GM18951 (cell line): Measurements from ENCODE around the gene CITED2.

Source experiments
- POLR2A ChIP-seq: IDR thresholded peaks from 4 replicates; pipeline ENCODE4 v1.6.1; 2011; ENCODE audit warnings: mild to moderate bottlenecking; ENCODE audit not compliant: insufficient read length, insufficient read depth; ENCODE audit errors: extremely low read depth
- in situ Hi-C: fragments of 300-500 bp; cut with MboI; formaldehyde crosslinking; loops from one replicate; pipeline ENCODE4 v1.12.0; 2022; ENCODE audit warnings: low sequenced_read_pairs, mixed read lengths, inconsistent platforms; ENCODE audit not compliant: unreplicated experiment

CITED2 gene

GRCh38 chr6:139398658-139399057 is 24.2 kb upstream of the CITED2 start:
- TF ChIP-seq POLR2A, result no peak
- in situ Hi-C loops, result no loop called here

GRCh38 chr6:139395891-139396301 is 21.4 kb upstream of the CITED2 start:
- in situ Hi-C loops, result no loop called here
- no peak for TF ChIP-seq POLR2A

GRCh38 chr6:139395371-139395770 is 20.9 kb upstream of the CITED2 start:
- in situ Hi-C loops, result no loop called here
- TF ChIP-seq POLR2A, result no peak

- no peak for TF ChIP-seq POLR2A
- in situ Hi-C loops, result no loop called here
These were observed 19.7 kb upstream of the CITED2 start for GRCh38 chr6:139394027-139394649.

GRCh38 chr6:139392794-139393193 is 18.3 kb upstream of the CITED2 start:
- in situ Hi-C loops, result no loop called here

GRCh38 chr6:139391709-139392108 is 17.3 kb upstream of the CITED2 start:
- TF ChIP-seq POLR2A, result no peak
- in situ Hi-C loops, result no loop called here

More at GRCh38 chr6:139392794-139393193, 18.3 kb upstream of the CITED2 start:
- no peak for TF ChIP-seq POLR2A

GRCh38 chr6:139390447-139390846 is 16.0 kb upstream of the CITED2 start:
- TF ChIP-seq POLR2A, result no peak
- in situ Hi-C loops, result no loop called here

GRCh38 chr6:139388384-139388783 is 13.9 kb upstream of the CITED2 start:
- in situ Hi-C loops, result no loop called here
- no peak for TF ChIP-seq POLR2A

- in situ Hi-C loops, result no loop called here
These were observed 12.0 kb upstream of the CITED2 start for GRCh38 chr6:139386404-139386803.

GRCh38 chr6:139381216-139381865 is 6.9 kb upstream of the CITED2 start:
- no peak for TF ChIP-seq POLR2A
- in situ Hi-C loops, result no loop called here

More at GRCh38 chr6:139386404-139386803, 12.0 kb upstream of the CITED2 start:
- no peak for TF ChIP-seq POLR2A

GRCh38 chr6:139380611-139381010 is 6.2 kb upstream of the CITED2 start:
- in situ Hi-C loops, result no loop called here
- TF ChIP-seq POLR2A, result no peak

- in situ Hi-C loops, result no loop called here
- TF ChIP-seq POLR2A, result no peak
These were observed 5.7 kb upstream of the CITED2 start for GRCh38 chr6:139380168-139380567.

GRCh38 chr6:139378882-139379341 is 4.5 kb upstream of the CITED2 start:
- TF ChIP-seq POLR2A, result no peak
- in situ Hi-C loops, result no loop called here

- no peak for TF ChIP-seq POLR2A
- in situ Hi-C loops, result no loop called here
These were observed 3.8 kb upstream of the CITED2 start for GRCh38 chr6:139378226-139378625.
